Measurements from ENCODE around the gene MRPL38.
"Not testable (repeated sequence)": the region's sequence is repeated elsewhere in the genome, so short reads cannot be mapped to it uniquely, and the experiment has no call there.

Gene MRPL38

GRCh38 chr17:75896415-75897159 lies 8.1 kb downstream of the MRPL38 start, which contains the start of gene TRIM65:
TRIM65 (minus strand) TSS chr17:75896951; CDS start chr17:75896937, 14 bp downstream.
- peak; percentile 52 to 74 for DNase-seq (ENCODE audit: low read depth in 2 of 2)

GRCh38 chr17:75895370-75896155 lies 9.1 kb downstream of the MRPL38 start:
- no peak for DNase-seq (ENCODE audit: low read depth in 2 of 2)

- no peak for DNase-seq (ENCODE audit: low read depth in 2 of 2)
Observed at GRCh38 chr17:75894049-75894733, 10.5 kb downstream of the MRPL38 start.

DNA sequence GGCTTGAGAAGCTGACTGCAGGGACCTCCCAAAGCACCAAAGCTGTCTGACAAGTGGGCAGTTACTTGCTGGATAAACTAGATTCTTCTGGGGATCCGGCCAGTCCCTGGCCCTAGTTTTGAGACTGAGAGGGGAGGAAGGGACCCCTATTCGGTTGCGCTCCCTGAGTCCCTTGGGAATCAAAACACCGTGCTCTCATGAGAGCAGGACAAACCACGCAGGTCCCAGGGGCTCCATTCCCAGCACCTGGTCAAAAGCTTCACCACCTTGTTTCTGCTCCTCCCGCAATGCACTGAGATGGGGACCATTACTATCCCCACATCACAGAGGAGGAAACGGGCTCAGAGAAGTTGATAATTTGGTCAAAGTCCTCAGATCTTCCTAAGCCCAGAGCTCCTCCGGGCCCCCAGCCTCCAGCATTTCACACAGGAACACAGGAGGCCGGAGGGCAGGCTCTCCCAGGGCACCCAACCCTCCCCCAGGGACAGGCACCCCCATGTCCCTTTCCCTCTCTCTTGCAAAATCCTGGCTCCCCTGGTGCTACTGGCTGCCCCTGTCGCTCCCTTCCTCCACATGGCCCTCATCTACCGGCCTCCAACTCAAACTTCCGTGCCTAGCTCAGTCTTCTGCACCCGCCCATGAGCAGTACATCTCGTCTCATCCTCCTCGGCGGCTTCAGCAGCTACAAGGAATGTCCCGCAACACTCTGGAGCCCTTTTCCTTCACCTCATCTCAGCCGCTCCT lies 11.2 kb downstream of the MRPL38 start:
- DNase-seq (ENCODE audit: low read depth in 2 of 2): no peak

DNA sequence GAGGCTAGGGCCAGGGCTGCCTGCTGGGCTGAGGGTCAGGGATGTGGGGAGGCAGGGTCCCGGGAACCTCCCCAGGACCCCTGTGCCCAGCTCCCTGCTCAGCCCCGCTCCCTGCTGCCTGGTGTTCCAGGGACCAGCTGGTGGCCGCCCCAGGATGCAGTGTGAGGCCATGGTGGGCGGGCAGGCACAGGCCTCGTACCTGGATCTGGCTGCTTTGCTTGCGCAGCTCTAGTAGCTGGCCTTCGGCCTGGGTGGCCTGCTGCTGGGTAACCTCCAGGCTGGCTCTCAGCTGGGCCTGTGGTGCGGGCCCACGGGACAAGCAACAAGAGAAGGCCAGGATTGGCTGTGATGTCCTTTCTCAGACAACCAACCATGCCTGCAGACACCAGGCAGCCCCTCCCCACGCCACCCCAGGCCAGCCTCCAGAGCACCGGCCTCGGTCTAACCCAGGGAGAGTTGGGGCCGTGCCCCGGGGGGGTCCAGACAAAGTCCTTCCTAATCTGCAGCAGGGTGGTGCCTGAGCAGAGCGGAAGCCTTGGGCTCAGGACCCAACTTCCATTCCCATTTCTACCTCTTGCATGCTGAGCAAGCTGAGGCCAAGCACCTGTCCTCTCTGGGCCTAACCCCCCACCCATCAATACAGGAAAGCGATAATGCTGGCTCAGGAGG lies 12.0 kb downstream of the MRPL38 start:
- no peak for DNase-seq (ENCODE audit: low read depth in 2 of 2)

- no peak for DNase-seq (ENCODE audit: low read depth in 2 of 2)
Observed at GRCh38 chr17:75891605-75892555, 12.8 kb downstream of the MRPL38 start.

DNA sequence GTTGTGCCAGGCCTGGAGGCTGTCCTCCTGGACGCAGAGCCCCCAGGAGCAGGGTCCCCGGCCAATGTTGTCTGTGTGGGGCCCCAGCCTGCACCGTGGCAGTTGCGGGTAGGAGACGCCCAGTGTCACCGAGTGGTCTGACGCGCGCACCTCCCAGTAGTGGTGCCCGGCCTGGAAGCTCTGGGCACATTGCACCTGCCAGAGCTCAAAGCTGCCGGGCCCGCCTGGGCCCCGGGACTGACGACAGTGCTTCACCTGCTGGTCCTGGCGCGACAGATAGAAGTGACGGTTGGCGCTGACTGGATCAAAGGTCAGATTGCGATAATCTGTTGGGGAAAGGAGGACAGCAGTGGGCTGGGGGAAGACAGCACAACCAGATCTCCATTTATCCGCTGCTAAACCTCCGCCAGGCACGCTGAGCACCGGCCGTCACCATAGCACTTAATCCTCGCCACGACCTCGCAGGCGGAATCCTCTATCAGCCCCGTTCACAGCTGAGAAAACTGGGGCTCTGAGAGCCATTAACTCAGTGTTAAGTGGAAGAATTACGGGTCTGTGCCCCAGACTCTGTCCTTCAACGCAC lies 13.6 kb downstream of the MRPL38 start:
- DNase-seq (ENCODE audit: low read depth in 2 of 2): no peak

GRCh38 chr17:75889454-75889853 lies 15.2 kb downstream of the MRPL38 start:
- no peak for DNase-seq (ENCODE audit: low read depth in 2 of 2)

GRCh38 chr17:75888484-75888883 lies 16.2 kb downstream of the MRPL38 start:
- DNase-seq (ENCODE audit: low read depth in 2 of 2): no peak

DNA sequence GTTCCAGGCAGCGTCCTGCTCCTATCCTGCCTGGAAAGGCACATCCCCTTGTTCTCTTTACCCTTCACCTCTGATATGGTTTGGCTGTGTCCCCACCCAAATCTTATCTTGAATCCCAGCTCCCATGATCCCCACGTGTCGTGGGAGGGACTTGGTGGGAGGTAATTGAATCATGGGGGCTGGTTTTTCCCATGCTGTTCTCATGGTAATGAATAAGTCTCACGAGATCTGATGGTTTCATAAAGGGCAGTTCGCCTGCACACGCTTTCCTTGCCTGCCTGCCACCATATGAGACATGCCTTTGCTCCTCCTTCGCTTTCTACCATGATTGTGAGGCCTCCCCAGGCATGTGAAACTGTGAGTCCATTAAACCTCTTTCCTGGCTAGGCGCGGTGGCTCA lies 18.8 kb downstream of the MRPL38 start:
- DNase-seq (ENCODE audit: low read depth in 2 of 2): not testable (repeated sequence)

DNA sequence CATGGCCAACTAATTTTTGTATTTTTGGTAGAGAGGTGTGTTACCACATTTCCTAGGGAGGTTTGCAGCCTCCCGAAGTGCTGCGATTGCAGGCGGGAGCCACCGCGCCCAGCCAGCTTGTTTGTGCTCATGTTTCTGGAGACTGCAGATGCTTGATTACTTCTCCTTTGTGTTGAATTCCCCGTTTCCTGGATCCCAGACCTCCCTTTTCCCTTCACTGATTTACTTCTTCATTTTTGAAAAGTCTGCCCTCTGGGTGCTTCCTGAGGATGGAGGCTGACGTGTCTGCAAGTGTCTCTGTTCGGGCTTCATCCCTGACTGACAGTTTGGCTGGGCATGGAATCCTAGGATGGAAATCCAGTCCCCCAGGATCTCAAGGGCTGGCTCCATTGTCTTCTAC lies 19.3 kb downstream of the MRPL38 start:
- no peak for DNase-seq (ENCODE audit: low read depth in 2 of 2)

- no peak for DNase-seq (ENCODE audit: low read depth in 2 of 2)
Observed at GRCh38 chr17:75881678-75882454, 22.8 kb downstream of the MRPL38 start.

GRCh38 chr17:75880266-75880665 lies 24.4 kb downstream of the MRPL38 start:
- DNase-seq (ENCODE audit: low read depth in 2 of 2): no peak

- DNase-seq (ENCODE audit: low read depth in 2 of 2): no peak
Observed at GRCh38 chr17:75878174-75878998, 26.3 kb downstream of the MRPL38 start, which contains the start of gene TRIM47. TRIM47 (minus strand) TSS chr17:75878581; CDS start chr17:75878548, 33 bp downstream.

GRCh38 chr17:75877752-75878173 lies 26.9 kb downstream of the MRPL38 start:
- peak in 1 of 2 donors; percentile 68 for DNase-seq (ENCODE audit: low read depth in 2 of 2)

DNA sequence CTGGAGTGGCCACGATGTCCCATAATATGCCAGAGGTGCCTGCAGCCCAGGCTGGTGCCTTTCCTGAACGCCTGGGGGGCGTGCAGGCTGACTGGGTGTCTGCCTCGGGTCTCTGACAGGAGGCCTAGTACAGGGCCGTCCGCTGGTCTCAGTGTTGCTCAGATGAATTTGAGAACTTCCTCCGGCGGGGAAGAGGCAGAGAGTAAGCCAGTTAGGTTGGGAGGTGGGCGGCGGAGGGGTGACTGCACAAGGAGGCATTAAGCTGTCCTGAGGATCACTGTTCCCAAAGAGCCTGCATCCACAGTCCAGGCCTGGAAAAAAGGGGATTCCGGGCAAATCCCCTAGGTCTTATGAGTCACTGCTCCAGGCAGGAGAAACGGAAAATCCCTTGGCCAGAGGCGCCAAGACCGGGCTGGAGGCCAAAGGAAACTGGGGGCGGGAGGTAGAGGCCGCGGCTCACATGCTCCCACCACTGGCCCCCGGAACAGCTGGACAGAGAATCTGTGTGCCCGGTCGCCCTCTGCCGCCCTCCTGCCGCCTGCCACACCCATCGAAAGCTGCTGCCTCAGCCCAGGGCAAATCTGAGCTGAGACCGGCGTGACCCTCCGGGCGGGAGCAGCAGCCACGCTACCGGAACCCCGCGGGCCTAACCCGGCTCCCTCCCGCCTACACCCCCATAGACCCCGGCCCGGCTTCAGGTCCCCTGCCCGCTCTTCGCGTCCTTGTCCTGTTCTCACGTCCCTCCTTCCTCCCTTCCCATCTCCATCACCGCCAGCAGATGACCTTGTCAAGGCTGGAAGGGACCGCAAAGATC lies 27.5 kb downstream of the MRPL38 start:
- no peak for DNase-seq (ENCODE audit: low read depth in 2 of 2)
